HG02938 (cell line): ENCODE measurements around the gene MAP4K3.
A peak's percentile ranks its signal among the peaks of the same experiment; 100 is the strongest.
"Not testable (repeated sequence)": the region's sequence is repeated elsewhere in the genome, so short reads cannot be mapped to it uniquely, and the experiment has no call there.

Experiments used
- ATAC-seq: cut with Tn5 transposase; IDR thresholded peaks from one replicate; pipeline ENCODE4 v1.9.1; 2021; ENCODE audit warnings: mild to moderate bottlenecking, moderate library complexity; ENCODE audit not compliant: unreplicated experiment

Gene MAP4K3

DNA sequence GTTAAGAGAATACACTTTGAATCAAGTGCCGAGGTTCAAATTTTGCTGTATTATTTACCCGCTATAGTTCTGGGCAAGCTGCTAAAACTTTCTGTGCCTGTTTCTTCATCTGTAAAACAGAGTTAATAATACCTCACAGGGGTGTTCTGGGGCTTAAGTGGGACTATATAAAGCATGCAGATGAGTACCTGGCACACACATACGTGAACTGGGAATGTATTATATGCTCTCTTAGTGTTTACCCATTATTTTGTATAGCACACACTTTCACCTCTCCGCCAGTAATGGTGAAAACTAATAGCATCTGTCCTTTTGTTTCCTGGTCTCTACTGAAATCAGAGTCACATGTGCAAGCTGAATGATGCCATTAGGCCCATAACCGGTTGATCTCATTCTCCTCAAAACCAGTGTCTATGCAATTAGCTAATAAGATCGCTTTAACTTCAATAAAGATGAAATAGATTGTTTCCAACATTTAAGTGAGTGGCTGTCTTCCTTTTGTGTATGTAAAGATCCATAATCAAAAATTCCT is 189.5 kb downstream of the MAP4K3 start:
- ATAC-seq, result no peak

DNA sequence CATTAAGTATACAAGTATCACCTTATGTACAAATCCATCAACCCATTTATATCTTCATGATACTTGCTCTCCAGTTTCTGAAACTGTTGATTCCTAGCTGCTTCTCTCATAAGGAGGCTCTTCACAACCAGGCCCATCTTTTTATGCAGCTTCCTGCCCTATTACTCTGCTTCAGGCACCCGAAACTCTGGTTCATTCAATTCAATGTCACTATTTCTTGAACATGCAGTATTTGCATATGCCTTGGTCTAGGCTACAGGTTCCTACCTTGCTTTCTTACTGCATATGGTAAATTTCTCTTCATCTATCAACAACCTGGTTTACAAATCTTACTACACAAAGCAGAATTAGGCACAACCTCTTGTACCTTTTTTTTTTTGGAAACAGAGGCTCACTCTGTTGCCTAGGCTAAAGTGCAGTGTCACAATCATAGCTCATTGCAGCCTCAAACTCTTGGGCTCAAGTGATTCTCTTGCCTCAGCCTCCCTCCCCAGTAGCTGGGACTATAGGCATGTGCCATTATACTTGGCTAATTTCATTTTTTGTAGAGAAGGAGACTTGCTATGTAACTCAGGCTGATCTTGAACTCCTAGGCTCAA is 190.6 kb downstream of the MAP4K3 start:
- no peak for ATAC-seq

- ATAC-seq, result not testable (repeated sequence)
These were observed 192.0 kb downstream of the MAP4K3 start for GRCh38 chr2:39244963-39245625.

DNA sequence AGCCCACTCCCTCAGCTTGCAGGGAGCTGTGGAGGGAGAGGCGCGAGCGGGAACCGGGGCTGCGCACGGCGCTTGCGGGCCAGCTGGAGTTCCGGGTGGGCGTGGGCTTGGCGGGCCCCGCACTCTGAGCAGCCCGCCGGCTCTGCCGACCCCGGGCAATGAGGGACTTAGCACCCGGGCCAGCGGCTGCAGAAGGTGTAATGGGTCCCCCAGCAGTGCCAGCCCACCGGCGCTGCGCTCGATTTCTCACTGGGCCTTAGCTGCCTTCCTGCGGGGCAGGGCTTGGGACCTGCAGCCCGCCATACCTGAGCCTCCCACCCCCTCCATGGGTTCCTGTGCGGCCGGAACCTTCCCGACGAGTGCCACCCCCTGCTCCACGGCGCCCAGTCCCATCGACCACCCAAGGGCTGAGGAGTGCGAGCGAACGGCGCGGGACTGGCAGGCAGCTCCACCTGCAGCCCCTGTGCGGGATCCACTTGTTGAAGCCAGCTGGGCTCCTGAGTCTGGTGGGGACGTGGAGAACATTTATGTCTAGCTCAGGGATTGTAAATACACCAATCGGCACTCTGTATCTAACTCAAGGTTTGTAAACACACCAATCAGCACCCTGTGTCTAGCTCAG is 192.7 kb downstream of the MAP4K3 start:
- not testable (repeated sequence) for ATAC-seq

GRCh38 chr2:39243469-39244123 is 193.5 kb downstream of the MAP4K3 start, which contains the start of gene CDKL4:
Gene CDKL4, minus strand, starts transcription at chr2:39243970.
- no peak for ATAC-seq

- ATAC-seq, result no peak
These were observed 195.5 kb downstream of the MAP4K3 start for GRCh38 chr2:39241588-39241987.

DNA sequence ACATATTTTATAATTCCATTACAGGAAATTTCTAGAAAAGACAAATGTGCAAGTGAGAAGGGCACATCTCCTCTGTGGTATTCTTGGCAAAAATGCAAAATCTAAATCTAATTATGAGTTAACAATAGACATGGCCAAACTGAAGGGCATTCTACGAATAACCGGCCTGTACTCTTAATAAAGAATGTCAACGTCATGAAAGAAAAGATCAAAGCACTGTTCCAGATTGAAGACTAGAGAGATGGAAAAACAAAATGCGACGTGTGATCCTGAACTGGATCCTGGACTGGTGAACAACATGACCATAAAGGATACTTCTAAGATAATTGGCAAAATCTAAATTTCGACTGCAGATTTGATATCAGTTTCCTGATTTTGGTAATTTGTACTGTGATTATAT is 196.3 kb downstream of the MAP4K3 start:
- ATAC-seq, result no peak

DNA sequence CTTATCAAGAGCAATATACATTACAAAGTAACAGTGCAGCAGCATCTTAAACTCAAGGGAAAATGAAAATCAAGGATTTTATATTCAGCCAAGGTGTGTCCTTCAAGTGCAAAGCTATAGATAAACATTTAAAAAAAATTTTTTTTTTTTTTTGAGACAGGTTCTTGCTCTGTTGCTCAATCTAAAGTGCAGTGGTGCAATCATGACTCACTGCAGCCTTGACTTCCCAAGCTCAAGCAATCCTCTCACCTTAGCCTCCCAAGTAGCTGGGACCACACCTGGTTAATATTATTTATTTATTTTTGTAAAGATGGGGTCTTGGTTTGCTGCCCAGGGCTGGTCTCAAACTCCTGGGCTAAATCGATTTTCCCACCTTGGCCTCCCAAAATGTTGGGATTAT is 202.3 kb downstream of the MAP4K3 start:
- ATAC-seq, result no peak

DNA sequence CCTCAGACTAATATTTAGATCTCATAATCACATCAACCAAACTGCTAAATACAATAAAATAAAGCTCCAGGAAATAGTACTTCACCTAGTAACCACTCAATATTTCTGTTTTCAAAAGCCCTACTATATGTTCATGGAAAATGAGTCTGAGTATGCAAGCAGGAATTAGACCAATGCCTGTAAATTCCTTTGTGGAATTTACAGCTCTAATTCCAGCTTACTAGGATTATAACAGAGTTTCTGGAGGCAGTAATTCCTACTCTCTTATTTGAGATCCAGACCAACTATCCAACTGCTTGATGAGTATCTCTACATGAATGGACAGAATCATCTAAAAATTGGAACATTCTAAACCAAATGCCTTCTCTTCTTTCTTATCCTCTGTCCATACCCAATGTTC is 204.9 kb downstream of the MAP4K3 start:
- ATAC-seq, result no peak

DNA sequence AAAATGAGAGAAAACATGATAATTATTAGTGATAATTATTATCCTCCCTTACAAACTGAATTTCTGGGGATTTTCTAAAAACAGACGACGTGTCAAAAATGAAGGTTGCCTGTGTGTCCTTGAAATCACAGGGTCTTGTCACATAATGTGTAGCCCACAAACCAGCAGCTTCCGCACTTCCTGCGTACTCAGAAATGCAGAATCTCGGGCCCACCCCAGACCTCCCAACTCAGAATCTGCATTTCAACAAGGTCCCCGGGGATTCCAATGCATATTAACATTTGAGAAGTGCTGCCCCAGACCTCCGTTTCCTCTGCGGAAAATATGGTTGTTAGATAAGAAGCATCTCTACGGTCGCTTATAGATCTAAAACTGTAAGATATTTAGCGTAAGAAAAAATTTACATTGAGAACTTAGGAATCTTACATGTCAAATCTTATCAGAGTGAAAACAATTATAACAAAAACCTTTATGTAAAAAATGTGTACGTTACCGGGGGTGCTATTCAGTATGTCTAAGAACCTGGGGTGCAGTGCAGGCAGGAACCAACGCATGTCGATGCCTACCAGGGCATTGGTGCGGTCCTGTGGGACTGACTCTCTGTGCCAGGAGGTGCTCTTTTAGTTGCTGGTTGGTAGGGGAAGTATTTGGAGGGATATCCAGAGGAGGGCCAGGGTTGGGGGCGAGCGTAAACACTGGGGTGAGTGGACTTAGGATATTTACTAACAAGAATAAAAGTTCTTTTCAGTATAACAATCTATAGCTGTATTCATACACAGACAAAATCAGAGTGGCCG is 208.5 kb downstream of the MAP4K3 start:
- peak; percentile 28 for ATAC-seq

DNA sequence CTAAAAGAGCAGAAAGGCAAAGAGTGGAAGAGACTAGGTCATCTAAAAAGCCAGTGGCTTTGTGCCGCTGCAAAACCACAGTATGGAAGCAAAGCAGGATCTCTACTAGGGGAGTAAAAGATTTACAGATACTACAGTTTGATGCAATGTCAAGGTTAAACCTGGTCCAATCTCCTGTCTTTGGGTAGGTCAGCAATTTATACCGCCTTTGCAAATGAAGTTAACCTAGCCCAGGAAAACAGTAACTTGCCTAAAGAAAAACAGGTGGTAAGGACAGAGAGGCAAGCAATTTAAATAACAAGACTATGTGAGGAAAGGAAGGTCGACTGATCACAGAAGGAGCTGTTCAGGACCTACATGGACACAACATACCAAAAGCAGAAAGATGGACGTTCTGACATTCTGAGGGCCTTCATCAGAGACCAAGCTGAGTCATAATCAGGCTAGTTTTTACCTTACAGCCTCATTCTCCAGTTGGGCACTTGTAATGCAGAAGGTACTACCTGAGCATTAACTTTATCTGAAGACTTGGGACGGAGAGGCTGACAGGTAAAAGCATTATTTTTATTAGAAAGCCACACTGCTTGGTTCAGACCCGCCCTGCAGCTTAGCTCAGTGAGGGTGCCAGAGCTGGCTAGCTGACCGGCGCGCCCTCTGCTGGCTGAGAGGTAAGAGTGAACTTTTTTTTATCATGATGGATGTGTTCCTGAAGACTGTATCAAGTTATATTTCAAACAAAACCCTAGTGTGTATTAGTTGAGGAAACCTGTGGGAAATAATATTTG is 209.3 kb downstream of the MAP4K3 start:
- peak; percentile 68 for ATAC-seq

GRCh38 chr2:39225567-39225966 is 211.5 kb downstream of the MAP4K3 start:
- no peak for ATAC-seq

DNA sequence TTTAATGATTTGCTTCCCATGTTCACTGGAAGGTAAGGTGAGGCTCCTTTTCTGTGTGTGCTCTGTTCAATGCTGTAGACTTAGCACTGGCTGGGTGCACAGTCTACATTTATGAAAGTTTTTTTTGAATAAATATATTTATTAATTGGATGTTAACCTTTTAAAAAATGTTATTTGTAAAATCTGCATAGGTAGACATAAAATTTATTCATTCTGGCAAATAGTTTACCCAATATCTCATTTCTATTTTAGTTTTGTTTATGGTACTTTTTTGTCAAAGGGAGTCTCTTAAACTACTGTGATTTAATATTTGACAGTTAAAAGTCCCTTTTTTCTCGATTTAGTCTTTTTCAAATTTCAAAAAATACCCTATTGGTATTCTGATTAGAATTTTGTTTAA is 213.2 kb downstream of the MAP4K3 start:
- ATAC-seq, result no peak

DNA sequence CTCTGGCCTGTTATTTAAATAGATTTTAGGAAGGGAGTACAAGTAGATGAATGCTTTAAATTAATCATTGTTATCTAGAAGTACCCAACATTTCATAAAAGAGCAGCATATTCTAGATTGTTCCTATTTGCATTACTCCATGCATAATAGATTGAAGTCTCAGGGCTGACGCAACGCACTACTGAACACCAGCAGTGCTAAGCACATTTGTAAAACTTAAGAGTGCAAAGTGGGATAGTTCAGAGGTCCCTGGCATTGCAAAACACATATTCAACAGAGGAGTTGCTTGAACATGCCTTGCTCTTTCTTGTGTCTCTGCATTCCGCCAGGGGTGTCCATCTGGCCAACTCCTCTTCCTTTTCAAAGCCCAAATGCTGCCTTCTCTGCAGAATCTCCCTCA is 215.6 kb downstream of the MAP4K3 start:
- ATAC-seq, result no peak

GRCh38 chr2:39220136-39220535 is 216.9 kb downstream of the MAP4K3 start:
- no peak for ATAC-seq

DNA sequence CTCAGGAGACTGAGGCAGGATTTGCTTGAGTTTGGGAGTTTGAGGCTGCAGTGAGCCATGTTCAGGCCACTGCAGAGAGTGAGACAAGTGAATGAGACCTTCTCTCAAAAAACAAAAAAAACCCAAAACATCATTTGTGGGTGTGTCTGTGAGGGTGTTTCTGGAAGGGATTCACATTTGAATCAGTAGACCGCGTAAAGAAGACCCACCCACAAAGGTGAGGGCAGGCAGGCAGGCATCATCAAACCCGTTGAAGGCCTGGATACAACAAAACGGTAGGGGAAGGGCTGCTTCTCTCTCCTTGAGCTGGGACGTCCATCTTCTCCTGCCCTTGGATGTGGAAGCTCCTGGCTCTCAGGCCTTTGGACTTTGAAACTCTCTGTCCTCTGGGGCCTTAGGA is 218.7 kb downstream of the MAP4K3 start:
- ATAC-seq, result no peak

GRCh38 chr2:39217192-39217550 is 219.9 kb downstream of the MAP4K3 start:
- ATAC-seq, result peak; percentile 51

DNA sequence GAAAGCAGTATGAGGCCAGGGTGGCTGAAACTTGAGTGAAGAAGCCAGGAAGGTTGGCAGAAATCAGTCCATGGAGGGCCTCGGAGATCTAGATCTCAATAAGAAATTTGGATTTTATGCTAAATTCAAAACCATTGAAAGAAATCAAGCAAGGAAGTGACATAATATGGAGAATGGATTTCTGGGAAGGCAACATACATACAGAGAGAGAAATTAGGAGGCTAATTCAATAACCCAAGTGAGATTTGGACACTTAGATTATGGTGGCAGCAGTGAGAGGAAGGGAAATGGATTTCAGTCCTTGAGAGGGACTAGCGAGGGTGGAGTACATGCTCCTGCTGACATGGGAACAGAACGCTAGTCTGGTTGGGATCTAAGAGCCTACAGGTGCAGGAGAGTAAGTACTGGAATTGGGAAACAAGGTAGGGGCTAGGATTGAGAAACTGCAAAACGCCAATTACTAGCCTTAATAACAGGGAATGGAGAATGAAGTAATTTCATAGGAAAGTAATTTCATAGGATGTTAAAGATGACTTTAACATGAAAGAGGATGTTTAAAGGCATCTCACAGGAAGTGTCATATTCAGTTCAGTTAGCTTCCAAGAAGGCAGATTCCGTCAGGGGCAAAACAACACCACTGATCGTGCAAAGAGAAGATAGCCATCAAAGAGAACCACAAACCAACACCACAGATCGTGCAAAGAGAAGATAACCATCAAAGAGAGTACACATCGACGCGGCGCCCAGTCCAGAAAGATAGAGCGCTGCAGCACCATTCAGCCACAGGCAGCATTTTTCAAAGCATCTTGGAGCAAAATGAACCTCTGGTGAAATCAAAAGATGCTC is 220.5 kb downstream of the MAP4K3 start:
- peak; percentile 85 for ATAC-seq

GRCh38 chr2:39215545-39215944 is 221.5 kb downstream of the MAP4K3 start:
- no peak for ATAC-seq
